ENCODE results near the gene EID3. TPM values are rescaled to one million over a fixed set of nuclear protein-coding genes. Genes with fewer than 3 reads are reported as not detected.
"Not testable (repeated sequence)": the region's sequence is repeated elsewhere in the genome, so short reads cannot be mapped to it uniquely, and the experiment has no call there.

EID3 gene
- total RNA-seq, 4 donors from 2014 or later: 6.2 to 24.9 (median 15.0) TPM

- WGBS, 2 donors (ENCODE audit: low coverage in 1 of 2): 91% methylated on average over 1 of the region's 1 CpG; no CpG with 5 or more reads in 1 of the 2 donors
- no peak for ATAC-seq
- no peak overlapping the region for H3K27ac ChIP-seq
These were observed 39.8 kb upstream of the EID3 start for GRCh38 chr12:104263580-104264358.

GRCh38 chr12:104265436-104265835 is 38.1 kb upstream of the EID3 start:
- H3K36me3 ChIP-seq, H3K9me3 ChIP-seq, ATAC-seq, H3K4me3 ChIP-seq, H3K4me1 ChIP-seq, H3K27ac ChIP-seq, H3K27me3 ChIP-seq: not testable (repeated sequence)
- WGBS, 2 donors (ENCODE audit: low coverage in 1 of 2): no CpG with 5 or more reads among the region's 24 CpGs

More at GRCh38 chr12:104263580-104264358, 39.8 kb upstream of the EID3 start:
- H3K27me3 ChIP-seq: no peaks in the 10 kb centered on the region
- no peaks in the 10 kb centered on the region for H3K4me1 ChIP-seq
- no peaks in the 10 kb centered on the region for H3K36me3 ChIP-seq
- no peaks in the 10 kb centered on the region for H3K9me3 ChIP-seq
- no peak overlapping the region for H3K4me3 ChIP-seq
- no peak for TF ChIP-seq EP300 (IDR thresholded peaks at IDR 0.05)
- no peak for TF ChIP-seq POLR2A (IDR thresholded peaks at IDR 0.05)
- TF ChIP-seq CTCF (IDR thresholded peaks at IDR 0.05): no peak
- no peak for TF ChIP-seq POLR2AphosphoS5 (IDR thresholded peaks at IDR 0.05)

- H3K9me3 ChIP-seq: no peaks in the 10 kb centered on the region
- H3K27me3 ChIP-seq: no peaks in the 10 kb centered on the region
- H3K36me3 ChIP-seq: no peaks in the 10 kb centered on the region
- no peak for ATAC-seq
- no peak for TF ChIP-seq CTCF (IDR thresholded peaks at IDR 0.05)
- no peak for TF ChIP-seq EP300 (IDR thresholded peaks at IDR 0.05)
- no peak for TF ChIP-seq POLR2A (IDR thresholded peaks at IDR 0.05)
- no peak for TF ChIP-seq POLR2AphosphoS5 (IDR thresholded peaks at IDR 0.05)
- no peaks in the 10 kb centered on the region for H3K4me1 ChIP-seq
- no peak overlapping the region for H3K27ac ChIP-seq
- WGBS, 2 donors (ENCODE audit: low coverage in 1 of 2): 90 to 92% methylated on average over 2 to 7 of the region's 11 CpGs
- H3K4me3 ChIP-seq: no peak overlapping the region
These were observed 30.6 kb upstream of the EID3 start for GRCh38 chr12:104272938-104273337.

GRCh38 chr12:104273503-104273902 is 30.0 kb upstream of the EID3 start:
- Histone ChIP-seq H3K9me3 (no peaks in the 10 kb centered on the region), H3K4me1 (no peaks in the 10 kb centered on the region), H3K36me3 (no peaks in the 10 kb centered on the region), H3K27me3 (no peaks in the 10 kb centered on the region), H3K27ac (no peak overlapping the region), H3K4me3 (no peak overlapping the region)
- WGBS, 2 donors (ENCODE audit: low coverage in 1 of 2): 93% methylated on average over 10 of the region's 11 CpGs; no CpG with 5 or more reads in 1 of the 2 donors
- TF ChIP-seq POLR2A (IDR thresholded peaks at IDR 0.05) (no peak), CTCF (IDR thresholded peaks at IDR 0.05) (no peak), POLR2AphosphoS5 (IDR thresholded peaks at IDR 0.05) (no peak), EP300 (IDR thresholded peaks at IDR 0.05) (no peak)
- no peak for ATAC-seq

- no peak for TF ChIP-seq POLR2AphosphoS5 (IDR thresholded peaks at IDR 0.05)
- no peak for TF ChIP-seq EP300 (IDR thresholded peaks at IDR 0.05)
- TF ChIP-seq POLR2A (IDR thresholded peaks at IDR 0.05): no peak
- no peak for TF ChIP-seq CTCF (IDR thresholded peaks at IDR 0.05)
- no peak overlapping the region for H3K27ac ChIP-seq
- ATAC-seq: no peak
- no peak overlapping the region for H3K4me3 ChIP-seq
- H3K27me3 ChIP-seq: no peaks in the 10 kb centered on the region
- 91 to 93% methylated on average over 2 to 3 of the region's 4 CpGs for WGBS, 2 donors (ENCODE audit: low coverage in 1 of 2)
- H3K36me3 ChIP-seq: no peaks in the 10 kb centered on the region
- H3K9me3 ChIP-seq: no peaks in the 10 kb centered on the region
- no peaks in the 10 kb centered on the region for H3K4me1 ChIP-seq
These were observed 28.7 kb upstream of the EID3 start for GRCh38 chr12:104274811-104275210.
